ENCODE results near the gene BTG2.

GRCh38 chr1:203270448-203270847 is 34.9 kb upstream of the BTG2 start:
- no peak for TF ChIP-seq CTCF (IDR thresholded peaks at IDR 0.05)
- no peak for TF ChIP-seq POLR2A (IDR thresholded peaks at IDR 0.05)
